HCT116 (cell line): ENCODE results near the gene CLIC6. TPM values are rescaled to one million over a fixed set of nuclear protein-coding genes. Genes with fewer than 3 reads are reported as not detected.

Source experiments
- ATAC-seq: fragments of 200-7000 bp; cut with Tn5 transposase; 2 replicates; pipeline ENCODE4 v1.9.1; 2020; ENCODE audit warnings: mild to moderate bottlenecking, moderate library complexity
- BruUV-seq: library from RNA; stranded (reverse); fragments of 400-500 nt; replicated peaks from 2 replicates; lab custom pipeline; 2021; lab: Mats Ljungman, UMichigan
- CTCF ChIA-PET: fragments of 300-600 bp; sonication (Branson Sonifier 250); formaldehyde crosslinking; loops from one replicate; lab custom pipeline; 2021; ENCODE audit warnings: antibody characterized with exemption; lab: Charles Lee
- POLR2A ChIA-PET: fragments of 300-600, 350-600 bp; sonication (Branson Sonifier 250); formaldehyde crosslinking; loops from one replicate; lab custom pipeline; 2021; ENCODE audit warnings: antibody characterized with exemption; lab: Charles Lee
- RAD21 ChIA-PET, 2 experiments: fragments of 300-600 bp; sonication (Branson Sonifier 250); formaldehyde crosslinking; loops; one replicate each; lab custom pipeline; 2023; ENCODE audit warnings: low total read pairs in 2 of 2; ENCODE audit not compliant: uncharacterized antibody in 2 of 2, unreplicated experiment in 2 of 2, low non-redundant PET in 1 of 2; lab: Charles Lee
- DNase-seq: peaks from one replicate; pipeline ENCODE4 v3.0.0-alpha.2; 2010; ENCODE audit warnings: low read depth, low spot score
- H2AFZ ChIP-seq: fragments of 200-600 bp; shearing (Covaris generic), sonication (generic); 2 replicates; pipeline ENCODE4 v1.6.1; 2017; ENCODE audit warnings: low read depth, mixed run types, mixed read lengths, antibody characterized with exemption, low read length; ENCODE audit not compliant: poor library complexity, severe bottlenecking
- H3K27ac ChIP-seq: 2 replicates; pipeline ENCODE4 v1.5.1; 2012; ENCODE audit warnings: low read depth, low read length
- H3K27me3 ChIP-seq: fragments of 200-600 bp; sonication (generic); 2 replicates; pipeline ENCODE4 v1.6.1; 2016; ENCODE audit warnings: mixed run types, low read length, mixed read lengths; ENCODE audit not compliant: insufficient read depth
- H3K36me3 ChIP-seq, 2 experiments: fragments of 200-500 bp in 1 of 2; fragments of 200-600 bp in 1 of 2; sonication (Bioruptor generic) in 1 of 2; sonication (generic) in 1 of 2; 2 replicates each; pipeline versions ENCODE4 v1.5.1 to v1.6.1; 2014 to 2016; ENCODE audit warnings: low read length in 2 of 2, inconsistent platforms in 1 of 2, mixed read lengths in 1 of 2, mixed run types in 1 of 2; ENCODE audit not compliant: insufficient read depth in 2 of 2, control insufficient read depth in 1 of 2
- H3K4me1 ChIP-seq, 2 experiments: fragments of 200-600 bp in 1 of 2; sonication (generic) in 1 of 2; 2 replicates each; pipeline versions ENCODE4 v1.5.1 to v1.6.1; 2012 to 2017; ENCODE audit warnings: low read length in 2 of 2, inconsistent platforms in 1 of 2, mild to moderate bottlenecking in 1 of 2, mixed read lengths in 1 of 2, mixed run types in 1 of 2, moderate library complexity in 1 of 2; ENCODE audit not compliant: insufficient read depth in 2 of 2, control insufficient read depth in 1 of 2
- H3K4me2 ChIP-seq: fragments of 200-600 bp; sonication (generic); 2 replicates; pipeline ENCODE4 v1.6.1; 2017; ENCODE audit warnings: mixed run types, low read length, mixed read lengths
- H3K4me3 ChIP-seq, 2 experiments: fragments of 200-600 bp in 1 of 2; sonication (generic) in 1 of 2; replicated peaks in 1 of 2; 2 replicates each; pipeline ENCODE4 v1.5.1; 2011 to 2016; ENCODE audit warnings: low read length in 2 of 2, control low read depth in 1 of 2, low read depth in 1 of 2, mild to moderate bottlenecking in 1 of 2, mixed read lengths in 1 of 2, mixed run types in 1 of 2
- H3K79me2 ChIP-seq: fragments of 200-600 bp; sonication (generic); 2 replicates; pipeline ENCODE4 v1.6.1; 2017; ENCODE audit warnings: mild to moderate bottlenecking, mixed run types, low read length, moderate library complexity, mixed read lengths; ENCODE audit not compliant: insufficient read depth
- H3K9ac ChIP-seq: fragments of 200-600 bp; sonication (generic); 2 replicates; pipeline ENCODE4 v1.6.1; 2016; ENCODE audit warnings: low read length, mixed read lengths
- H3K9me2 ChIP-seq: fragments of 200-600 bp; sonication (generic), shearing (Covaris generic); 2 replicates; pipeline ENCODE4 v1.6.1; 2017; ENCODE audit warnings: mixed run types, mild to moderate bottlenecking, moderate library complexity; ENCODE audit not compliant: insufficient read depth
- H3K9me3 ChIP-seq, 2 experiments: fragments of 200-500 bp in 1 of 2; fragments of 200-600 bp in 1 of 2; sonication (Bioruptor generic) in 1 of 2; sonication (generic) in 1 of 2; 2 replicates each; pipeline ENCODE4 v1.6.1; 2014 to 2017; ENCODE audit warnings: low read length in 2 of 2, mixed read lengths in 2 of 2, inconsistent platforms in 1 of 2, low read depth in 1 of 2, mild to moderate bottlenecking in 1 of 2, mixed run types in 1 of 2, moderate library complexity in 1 of 2; ENCODE audit not compliant: control insufficient read depth in 1 of 2, insufficient read depth in 1 of 2
- H4K20me1 ChIP-seq: fragments of 200-600 bp; sonication (generic), shearing (Covaris generic); 2 replicates; pipeline ENCODE4 v1.6.1; 2017; ENCODE audit warnings: mixed run types, mild to moderate bottlenecking, moderate library complexity; ENCODE audit not compliant: insufficient read depth
- CTCF ChIP-seq, 3 experiments: fragments of 200-600 bp in 1 of 3; sonication (generic) in 1 of 3; IDR thresholded peaks in 2 of 3; conservative IDR thresholded peaks in 1 of 3; 2 replicates each; pipeline ENCODE4 v1.5.1; 2012 to 2017; ENCODE audit warnings: low read depth in 2 of 3, low read length in 2 of 3, antibody characterized with exemption in 1 of 3, borderline replicate concordance in 1 of 3, control low read depth in 1 of 3, mild to moderate bottlenecking in 1 of 3, mixed read lengths in 1 of 3, mixed run types in 1 of 3, moderate library complexity in 1 of 3; ENCODE audit not compliant: insufficient read depth in 1 of 3
- JUND ChIP-seq: IDR thresholded peaks from 2 replicates; pipeline ENCODE4 v1.6.1; 2012
- POLR2AphosphoS5 ChIP-seq: IDR thresholded peaks from 2 replicates; pipeline ENCODE4 v1.6.1; 2011; ENCODE audit warnings: mild to moderate bottlenecking, low read depth, low read length, moderate library complexity
- RAD21 ChIP-seq: IDR thresholded peaks from 2 replicates; pipeline ENCODE4 v1.6.1; 2012; ENCODE audit warnings: low read depth, mild to moderate bottlenecking
- SRF ChIP-seq: IDR thresholded peaks from 2 replicates; pipeline ENCODE4 v1.6.1; 2012; ENCODE audit warnings: low read depth
- ZBTB33 ChIP-seq: IDR thresholded peaks from 2 replicates; pipeline ENCODE4 v1.6.1; 2011; ENCODE audit warnings: mild to moderate bottlenecking, low read length, moderate library complexity; ENCODE audit not compliant: insufficient replicate concordance; ENCODE audit errors: extremely low read depth
- intact Hi-C: fragments of 100-400 bp; cut with micrococcal nuclease; formaldehyde crosslinking; loops from 2 replicates; pipeline ENCODE4 v1.10.0; 2022
- total RNA-seq: library from RNA; stranded (reverse); gene quantifications from one replicate; pipeline ENCODE4 v1.2.1, GENCODE V29; 2021; ENCODE audit not compliant: unreplicated experiment

CLIC6 gene
- total RNA-seq, 1 experiment from 2014 or later, result 0.05 TPM

DNA sequence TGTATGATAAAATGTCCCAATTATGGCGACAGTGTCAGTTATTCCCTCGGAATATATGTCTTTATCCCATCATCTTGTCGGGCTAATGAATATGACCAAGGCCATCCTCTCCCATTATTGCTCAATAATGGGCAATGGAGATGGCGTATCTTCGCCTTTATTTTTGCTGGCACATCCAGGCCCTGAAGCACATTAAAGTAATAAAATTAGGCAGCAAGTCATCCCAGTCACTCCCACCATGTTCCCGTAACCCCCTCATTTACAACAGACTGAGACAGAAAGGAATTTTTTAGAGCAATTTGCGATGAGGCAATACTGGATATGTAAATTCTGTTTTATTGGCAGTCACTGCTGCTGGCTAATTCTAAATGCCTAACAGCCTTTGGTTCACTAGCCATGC lies 35.3 kb downstream of the CLIC6 start:
- intact Hi-C loops, result no loop called here

More for the DNA sequence above, 35.3 kb downstream of the CLIC6 start:
- no peak overlapping the region for H3K9ac ChIP-seq
- no peaks in the 10 kb centered on the region for H3K79me2 ChIP-seq
- TF ChIP-seq JUND (no peak), SRF (no peak), RAD21 (no peak), ZBTB33 (no peak), CTCF (IDR thresholded peaks at IDR 0.05 in 2 of 3, conservative IDR thresholded peaks at IDR 0.05 in 1 of 3; ENCODE audit: borderline replicate concordance in 1 of 3, insufficient read depth in 1 of 3, low read depth in 2 of 3, low read length in 2 of 3) (no peak), POLR2AphosphoS5 (no peak)
- TF ChIP-seq, all 23 proteins: peak for 0
- Histone ChIP-seq H3K9me2 (no peaks in the 10 kb centered on the region), H2AFZ (no peak overlapping the region), H3K27me3 (no peaks in the 10 kb centered on the region), H4K20me1 (no peaks in the 10 kb centered on the region), H3K9me3 (no peaks in the 10 kb centered on the region), H3K4me1 (no peaks in the 10 kb centered on the region), H3K4me2 (no peak overlapping the region), H3K36me3 (no peaks in the 10 kb centered on the region), H3K4me3 (no peak overlapping the region), H3K27ac (no peak overlapping the region)
- BruUV-seq, result no TSS peak
- ChIA-PET POLR2A (no interaction called here), CTCF (no interaction called here), RAD21 (no interaction called here)
- ATAC-seq (no peak), DNase-seq (no peak)
